Testis (tissue), 3 donors: ENCODE results near the gene FRMPD4. TPM values are rescaled to one million over a fixed set of nuclear protein-coding genes. Genes with fewer than 3 reads are reported as not detected.

Source experiments
- DNase-seq: peaks from one replicate; pipeline ENCODE4 v3.0.0-alpha.2; 2019
- H3K27ac ChIP-seq, 2 donors: fragments of 200-600 bp; sonication (generic); one replicate each; pipeline ENCODE4 v1.5.1; 2019
- H3K27me3 ChIP-seq: fragments of 200-600 bp; sonication (generic); one replicate; pipeline ENCODE4 v1.5.1; 2019
- H3K36me3 ChIP-seq: fragments of 200-600 bp; sonication (generic); one replicate; pipeline ENCODE4 v1.5.1; 2017; ENCODE audit warnings: low read depth; ENCODE audit errors: missing control alignments
- H3K4me1 ChIP-seq: fragments of 200-600 bp; sonication (generic); one replicate; pipeline ENCODE4 v1.5.1; 2019
- H3K4me3 ChIP-seq, 2 donors: fragments of 200-600 bp; sonication (generic); one replicate each; pipeline ENCODE4 v1.5.1; 2017 to 2019
- H3K9me3 ChIP-seq: fragments of 200-600 bp; sonication (generic); one replicate; pipeline ENCODE4 v1.5.1; 2017
- POLR2A ChIP-seq: fragments of 450-650 bp; IDR thresholded peaks from one replicate; pipeline ENCODE4 v1.6.1; 2017; ENCODE audit warnings: antibody characterized with exemption, mild to moderate bottlenecking, moderate library complexity
- WGBS, 2 donors: methylation state at CpG; one replicate each; pipeline ENCODE4 v1.1.5; 2018; 5-methylcytosine and 5-hydroxymethylcytosine counted together
- intact Hi-C: fragments of 100-400 bp; cut with DNase I; formaldehyde crosslinking; loops from one replicate; pipeline ENCODE4 v1.15.1; 2023; ENCODE audit warnings: low total_unique reads
- polyA plus RNA-seq: library from polyadenylated mRNA; stranded (reverse); fragments of 350-450 nt; fragmentation: Illumina TruSeq; extraction: RNeasy Lipid Tissue Mini Kit (QIAGEN cat#74804); gene quantifications from one replicate; pipeline ENCODE4 v1.2.3, GENCODE V29; 2014; ENCODE audit warnings: low read depth, low replicate concordance; ENCODE audit not compliant: insufficient read depth
- total RNA-seq, 2 donors: library from RNA; depleted of rRNA; stranded (reverse); fragments of >200 nt; gene quantifications; one replicate each; pipeline ENCODE4 v1.2.3, GENCODE V29; 2016
- TF ChIP-seq, protein P1 (sequence below), 3 experiments: fragments of 450-650 bp in 2 of 3; fragments of 200-600 bp in 1 of 3; sonication (generic) in 1 of 3; IDR thresholded peaks; one replicate each; pipeline ENCODE4 v1.5.1; 2016 to 2019; ENCODE audit warnings: antibody characterized with exemption in 3 of 3, mild to moderate bottlenecking in 2 of 3, moderate library complexity in 1 of 3

Gene FRMPD4
- total and polyA plus RNA-seq, 3 donors from 2014 or later: 1.1 to 1.6 (median 1.3) TPM

DNA sequence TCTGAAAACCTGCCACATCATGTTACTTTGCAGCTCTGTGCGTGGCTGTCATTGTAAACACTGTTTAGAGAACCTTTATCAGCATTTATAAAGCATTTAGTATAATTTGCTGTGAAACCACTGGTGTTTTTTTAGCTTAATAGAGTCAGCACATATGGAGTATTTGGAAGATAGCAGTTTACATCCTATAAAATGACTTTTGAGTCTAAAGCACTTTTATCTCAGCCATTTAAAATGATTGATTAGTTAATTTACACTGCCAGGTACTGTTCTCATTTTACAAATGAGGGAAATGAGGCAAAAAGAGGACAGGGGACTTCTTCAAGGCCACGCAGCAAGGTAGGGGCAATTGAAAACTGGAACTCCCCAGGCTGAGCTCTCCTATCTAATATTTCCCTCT lies 181.7 kb downstream of the FRMPD4 start:
- Histone ChIP-seq H3K36me3 (no peaks in the 10 kb centered on the region), H3K27me3 (no peaks in the 10 kb centered on the region), H3K4me3 (no peak overlapping the region), H3K4me1 (no peaks in the 10 kb centered on the region), H3K27ac (no peak overlapping the region), H3K9me3 (no peaks in the 10 kb centered on the region)
- intact Hi-C loops: no loop called here
- no peak for DNase-seq
- 74 to 79% methylated on average over 2 of the region's 2 CpGs for WGBS, 2 donors
- TF ChIP-seq, protein P1, sequence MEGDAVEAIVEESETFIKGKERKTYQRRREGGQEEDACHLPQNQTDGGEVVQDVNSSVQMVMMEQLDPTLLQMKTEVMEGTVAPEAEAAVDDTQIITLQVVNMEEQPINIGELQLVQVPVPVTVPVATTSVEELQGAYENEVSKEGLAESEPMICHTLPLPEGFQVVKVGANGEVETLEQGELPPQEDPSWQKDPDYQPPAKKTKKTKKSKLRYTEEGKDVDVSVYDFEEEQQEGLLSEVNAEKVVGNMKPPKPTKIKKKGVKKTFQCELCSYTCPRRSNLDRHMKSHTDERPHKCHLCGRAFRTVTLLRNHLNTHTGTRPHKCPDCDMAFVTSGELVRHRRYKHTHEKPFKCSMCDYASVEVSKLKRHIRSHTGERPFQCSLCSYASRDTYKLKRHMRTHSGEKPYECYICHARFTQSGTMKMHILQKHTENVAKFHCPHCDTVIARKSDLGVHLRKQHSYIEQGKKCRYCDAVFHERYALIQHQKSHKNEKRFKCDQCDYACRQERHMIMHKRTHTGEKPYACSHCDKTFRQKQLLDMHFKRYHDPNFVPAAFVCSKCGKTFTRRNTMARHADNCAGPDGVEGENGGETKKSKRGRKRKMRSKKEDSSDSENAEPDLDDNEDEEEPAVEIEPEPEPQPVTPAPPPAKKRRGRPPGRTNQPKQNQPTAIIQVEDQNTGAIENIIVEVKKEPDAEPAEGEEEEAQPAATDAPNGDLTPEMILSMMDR (IDR thresholded peaks at IDR 0.05): no peak
- TF ChIP-seq POLR2A: no peak

DNA sequence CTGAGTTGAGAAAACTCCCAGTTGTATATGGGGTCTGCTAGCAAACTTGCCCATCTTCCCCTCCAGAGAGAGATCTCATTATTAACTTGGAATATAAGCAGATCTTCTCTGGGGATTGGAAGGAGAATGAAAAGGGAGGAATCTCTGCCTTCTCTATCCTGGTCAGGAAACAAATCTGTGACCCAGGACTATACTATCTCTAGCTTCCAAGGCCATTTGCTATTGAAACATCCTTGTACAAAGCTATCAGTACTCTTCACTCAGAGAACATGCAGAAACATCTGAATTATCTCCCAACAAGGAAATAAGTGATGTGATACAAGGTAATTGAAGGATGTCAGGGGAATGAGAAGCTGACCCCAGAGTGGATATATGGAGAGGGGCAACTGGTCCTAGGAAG lies 183.8 kb downstream of the FRMPD4 start:
- H3K27ac ChIP-seq: no peak overlapping the region
- no peaks in the 10 kb centered on the region for H3K9me3 ChIP-seq
- TF ChIP-seq POLR2A: no peak
- TF ChIP-seq, protein P1 (IDR thresholded peaks at IDR 0.05): no peak
- H3K27me3 ChIP-seq: no peaks in the 10 kb centered on the region
- no peak overlapping the region for H3K4me3 ChIP-seq
- DNase-seq: no peak
- H3K4me1 ChIP-seq: no peaks in the 10 kb centered on the region
- intact Hi-C loops: no loop called here
- H3K36me3 ChIP-seq: no peaks in the 10 kb centered on the region

DNA sequence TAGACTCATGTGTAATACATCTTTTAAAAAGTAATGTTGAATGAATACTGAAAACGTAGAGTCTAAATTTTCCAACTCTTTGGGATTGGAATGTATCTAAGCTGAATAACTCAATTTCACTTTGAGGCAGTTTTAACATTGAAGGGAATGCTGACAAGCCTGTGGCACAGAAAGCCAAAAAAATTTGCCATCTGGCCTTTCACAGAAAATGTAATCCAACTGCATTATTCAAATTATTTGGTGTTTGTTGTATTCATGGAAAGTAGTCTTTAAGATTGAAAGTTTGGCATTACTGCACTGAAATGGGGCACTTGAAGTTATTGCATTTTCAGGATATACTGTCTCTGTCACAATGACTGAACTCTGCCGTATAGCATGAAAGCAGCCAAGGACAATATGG lies 186.9 kb downstream of the FRMPD4 start:
- no peak overlapping the region for H3K4me3 ChIP-seq
- no peaks in the 10 kb centered on the region for H3K9me3 ChIP-seq
- no peaks in the 10 kb centered on the region for H3K4me1 ChIP-seq
- DNase-seq: no peak
- no peaks in the 10 kb centered on the region for H3K27me3 ChIP-seq
- H3K36me3 ChIP-seq: no peaks in the 10 kb centered on the region
- TF ChIP-seq, protein P1 (IDR thresholded peaks at IDR 0.05): no peak
- no peak for TF ChIP-seq POLR2A
- H3K27ac ChIP-seq: no peak overlapping the region
- WGBS, 2 donors: 80 to 100% methylated on average over 2 of the region's 2 CpGs
- intact Hi-C loops: no loop called here

DNA sequence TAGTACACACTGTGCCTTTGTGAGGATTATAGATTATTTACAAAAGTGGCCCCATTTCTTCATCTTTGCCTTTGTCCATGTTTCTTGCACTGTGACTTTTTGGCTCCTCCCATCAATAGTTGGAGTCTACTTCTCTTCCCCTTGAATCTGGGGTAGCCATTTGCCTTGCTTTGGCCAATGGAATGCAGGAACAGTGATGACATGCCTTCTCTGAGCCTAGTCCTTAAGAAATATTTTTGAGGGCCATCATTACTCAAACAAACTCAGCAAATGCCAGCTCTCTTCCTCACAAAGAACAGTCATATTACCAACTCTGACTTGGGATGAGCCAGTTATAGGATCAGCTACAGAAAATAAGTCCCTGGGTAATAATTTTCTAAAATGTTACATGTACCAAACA lies 189.6 kb downstream of the FRMPD4 start:
- DNase-seq: no peak
- no peaks in the 10 kb centered on the region for H3K4me1 ChIP-seq
- intact Hi-C loops: no loop called here
- H3K4me3 ChIP-seq: no peak overlapping the region
- no peaks in the 10 kb centered on the region for H3K27me3 ChIP-seq
- no peak overlapping the region for H3K27ac ChIP-seq
- H3K9me3 ChIP-seq: no peaks in the 10 kb centered on the region
- H3K36me3 ChIP-seq: no peaks in the 10 kb centered on the region
- TF ChIP-seq, protein P1 (IDR thresholded peaks at IDR 0.05): no peak
- TF ChIP-seq POLR2A: no peak

DNA sequence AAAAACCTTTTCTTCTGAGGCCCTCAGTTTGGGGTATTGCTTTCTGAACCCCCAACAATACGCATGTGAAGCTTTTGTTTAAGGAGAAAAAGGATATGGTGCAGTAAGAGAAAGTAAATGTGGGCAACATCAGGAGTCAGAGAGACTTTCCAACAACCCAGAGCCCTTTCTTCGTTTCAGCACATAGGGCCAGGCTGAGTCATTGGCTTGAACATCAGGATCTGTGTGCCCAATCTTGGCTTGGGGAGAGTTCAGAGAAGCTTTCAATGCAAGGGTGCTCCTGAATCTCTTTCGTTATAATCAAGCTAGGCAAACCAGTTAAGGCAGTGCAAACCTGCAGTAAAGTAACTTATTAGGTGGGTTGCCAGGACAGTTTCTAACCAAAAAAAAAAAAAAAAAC lies 191.2 kb downstream of the FRMPD4 start:
- WGBS, 2 donors: 75 to 89% methylated on average over 2 to 3 of the region's 3 CpGs
- TF ChIP-seq, protein P1 (IDR thresholded peaks at IDR 0.05): no peak
- no peak for TF ChIP-seq POLR2A
- Histone ChIP-seq H3K36me3 (no peaks in the 10 kb centered on the region), H3K4me1 (no peaks in the 10 kb centered on the region), H3K27me3 (no peaks in the 10 kb centered on the region), H3K27ac (no peak overlapping the region), H3K4me3 (no peak overlapping the region), H3K9me3 (no peaks in the 10 kb centered on the region)
- intact Hi-C loops: no loop called here
- no peak for DNase-seq
